K562 (cell line): ENCODE measurements around the gene DIRAS1. TPM values are rescaled to one million over a fixed set of nuclear protein-coding genes. Genes with fewer than 3 reads are reported as not detected.

Experiments
- ATAC-seq: fragments of 200-7000 bp; cut with Tn5 transposase; 3 replicates; pipeline ENCODE4 v1.9.1; 2020; ENCODE audit warnings: moderate library complexity
- BruUV-seq: library from RNA; stranded (reverse); fragments of 400-500 nt; replicated peaks from 2 replicates; lab custom pipeline; 2021; lab: Mats Ljungman, UMichigan
- CTCF ChIA-PET: fragments of 300-600 bp; formaldehyde crosslinking; extraction: SDS; loops from one replicate; lab custom pipeline; 2021; ENCODE audit warnings: low intra/inter-chr PET ratio; lab: Yijun Ruan, JAX
- POLR2A ChIA-PET: fragments of 300-600, 350-650 bp; sonication (Branson Sonifier 250); formaldehyde crosslinking; extraction: SDS; loops from one replicate; lab custom pipeline; 2021; ENCODE audit warnings: antibody characterized with exemption, inconsistent platforms; lab: Yijun Ruan, JAX
- DNase-seq, 4 experiments: peaks; one replicate each; pipeline versions ENCODE4 v3.0.0 to v3.0.0-alpha.2; 2011 to 2018; ENCODE audit warnings: low spot score in 3 of 4, mixed read lengths in 3 of 4; ENCODE audit errors: extremely low read depth in 1 of 4
- FAIRE-seq: peaks from 2 replicates; lab custom pipeline; 2011; peaks lifted over from hg19 to GRCh38; lab: Jason Lieb, UNC
- H2AFZ ChIP-seq: 2 replicates; pipeline ENCODE4 v1.6.0; 2011; ENCODE audit warnings: low read depth, low read length, control low read depth, inconsistent platforms
- H3K27ac ChIP-seq: fragments of 200-600 bp; 3 replicates; pipeline ENCODE4 v1.8.0; 2011; ENCODE audit warnings: low read depth, mild to moderate bottlenecking, control low read depth, inconsistent platforms, low read length, moderate library complexity, mixed read lengths; ENCODE audit errors: extremely low read depth
- H3K27me3 ChIP-seq, 2 experiments: fragments of 300-600 bp in 1 of 2; 2 replicates in 1 of 2; 3 replicates in 1 of 2; pipeline versions ENCODE4 v1.6.0 to v1.8.0; 2011; ENCODE audit warnings: inconsistent platforms in 2 of 2, low read length in 2 of 2, mild to moderate bottlenecking in 1 of 2, mixed read lengths in 1 of 2, moderate library complexity in 1 of 2; ENCODE audit not compliant: control insufficient read depth in 2 of 2, insufficient read depth in 2 of 2
- H3K36me3 ChIP-seq: fragments of 300-600 bp; 3 replicates; pipeline ENCODE4 v1.8.0; 2011; ENCODE audit warnings: mild to moderate bottlenecking, low read length, inconsistent platforms; ENCODE audit not compliant: control insufficient read depth, insufficient read depth
- H3K4me1 ChIP-seq, 2 experiments: fragments of 200-600 bp in 1 of 2; replicated peaks in 1 of 2; 2 replicates in 1 of 2; 3 replicates in 1 of 2; pipeline versions ENCODE4 v1.5.1 to v1.8.0; 2011; ENCODE audit warnings: inconsistent platforms in 2 of 2, low read length in 2 of 2, mild to moderate bottlenecking in 1 of 2, mixed read lengths in 1 of 2, moderate library complexity in 1 of 2; ENCODE audit not compliant: control insufficient read depth in 2 of 2, insufficient read depth in 2 of 2
- H3K4me2 ChIP-seq: 2 replicates; pipeline ENCODE4 v1.6.1; 2011; ENCODE audit warnings: low read length, control low read depth, inconsistent platforms, mixed read lengths; ENCODE audit not compliant: insufficient read depth
- H3K4me3 ChIP-seq: fragments of 200-600 bp; sonication (generic), shearing (Covaris generic); 2 replicates; pipeline ENCODE4 v1.5.1; 2016; ENCODE audit warnings: control low read depth, inconsistent platforms
- H3K79me2 ChIP-seq: fragments of 200-600 bp; 3 replicates; pipeline ENCODE4 v1.8.0; 2011; ENCODE audit warnings: low read length, inconsistent platforms; ENCODE audit not compliant: control insufficient read depth, insufficient read depth
- H3K9ac ChIP-seq, 2 experiments: 2 replicates each; pipeline versions ENCODE4 v1.6.0 to v1.6.1; 2011; ENCODE audit warnings: low read depth in 2 of 2, low read length in 2 of 2, control low read depth in 1 of 2, inconsistent platforms in 1 of 2, mild to moderate bottlenecking in 1 of 2, mixed read lengths in 1 of 2; ENCODE audit not compliant: insufficient read depth in 1 of 2
- H3K9me1 ChIP-seq: one replicate; pipeline ENCODE4 v1.6.0; 2011; ENCODE audit warnings: inconsistent platforms, mild to moderate bottlenecking, low read length, moderate library complexity; ENCODE audit not compliant: control insufficient read depth, insufficient read depth
- H3K9me3 ChIP-seq: replicated peaks from 2 replicates; pipeline ENCODE4 v1.5.1; 2011; ENCODE audit warnings: low read depth, low read length, inconsistent platforms; ENCODE audit not compliant: control insufficient read depth, insufficient read depth
- H4K20me1 ChIP-seq: replicated peaks from 2 replicates; pipeline ENCODE4 v1.6.1; 2011; ENCODE audit warnings: low read length, inconsistent platforms, mixed read lengths; ENCODE audit not compliant: control insufficient read depth, insufficient read depth
- DPF2 ChIP-seq: fragments of 450-650 bp; IDR thresholded peaks from 2 replicates; pipeline ENCODE4 v1.6.1; 2016
- GATAD2A ChIP-seq: fragments of 450-650 bp; IDR thresholded peaks from 2 replicates; pipeline ENCODE4 v1.6.1; 2017
- POLR2A ChIP-seq: fragments of 450-650 bp; conservative IDR thresholded peaks from 2 replicates; pipeline ENCODE4 v1.6.1; 2016
- RBBP5 ChIP-seq: fragments of 200-600 bp; sonication (generic); IDR thresholded peaks from 2 replicates; pipeline ENCODE4 v1.6.1; 2012; ENCODE audit warnings: borderline replicate concordance, mild to moderate bottlenecking, low read length, control low read depth, inconsistent platforms; ENCODE audit not compliant: insufficient read depth, poor library complexity, severe bottlenecking
- RBM17 ChIP-seq: fragments of 200-400 bp; formaldehyde crosslinking; IDR thresholded peaks from 2 replicates; pipeline ENCODE4 v1.6.1; 2017; ENCODE audit warnings: low read depth, mild to moderate bottlenecking, low read length, borderline replicate concordance
- SRSF3 ChIP-seq: fragments of 200-400 bp; formaldehyde crosslinking; IDR thresholded peaks from 2 replicates; pipeline ENCODE4 v1.6.1; 2016; ENCODE audit warnings: mild to moderate bottlenecking, low read length, moderate library complexity; ENCODE audit not compliant: insufficient read depth
- THAP12 ChIP-seq: fragments of 250-450 bp; sonication (Bioruptor Pico); IDR thresholded peaks from 2 replicates; pipeline ENCODE4 v1.9.0; 2021; ENCODE audit warnings: mild to moderate bottlenecking, inconsistent platforms
- VEZF1 ChIP-seq: fragments of 200-800 bp; sonication (Bioruptor generic); IDR thresholded peaks from 2 replicates; pipeline ENCODE4 v1.6.1; 2017; ENCODE audit warnings: missing genetic modification characterization, missing compliant biosample characterization
- ZBTB2 ChIP-seq: fragments of 450-650 bp; IDR thresholded peaks from 2 replicates; pipeline ENCODE4 v1.6.1; 2016; ENCODE audit warnings: antibody characterized with exemption
- ZNF311 ChIP-seq: fragments of 250-450 bp; sonication (Bioruptor Pico); IDR thresholded peaks from 2 replicates; pipeline ENCODE4 v1.4.0; 2020; ENCODE audit warnings: mild to moderate bottlenecking, moderate library complexity
- WGBS: fragments of 100-300 bp; shearing (Covaris generic); methylation state at CpG from one replicate; pipeline ENCODE4 v1.1.6; 2016; ENCODE audit warnings: low coverage, mixed read lengths; ENCODE audit not compliant: insufficient coverage; ENCODE audit errors: missing lambda C conversion rate; 5-methylcytosine and 5-hydroxymethylcytosine counted together
- in situ Hi-C: fragments of 300-500 bp; cut with MboI; formaldehyde crosslinking; loops from 4 replicates; pipeline ENCODE4 v1.15.0; 2018; ENCODE audit warnings: inconsistent platforms, mixed read lengths
- intact Hi-C: fragments of 100-400 bp; cut with micrococcal nuclease; formaldehyde crosslinking; loops from 2 replicates; pipeline ENCODE4 v1.14.2; 2022
- polyA plus RNA-seq, 8 experiments: library from polyadenylated mRNA; depleted of rRNA in 4 of 8; stranded (reverse) in 5 of 8; unstranded in 3 of 8; fragments of >200 nt; fragmentation: Nextera tagmentation in 2 of 8; fragmentation: Illumina TruSeq in 1 of 8; extraction: Ambion mirVana in 2 of 8; extraction: Trizol in 1 of 8; gene quantifications; 2 replicates each; pipeline versions ENCODE4 v1.2.1 to v1.2.3, GENCODE V29; 2011 to 2014; ENCODE audit warnings: inconsistent platforms in 1 of 8, missing spikeins in 1 of 8
- total RNA-seq, 7 experiments: library from RNA; depleted of rRNA in 6 of 7; stranded (reverse); fragments of >200 nt in 6 of 7; fragmentation: Illumina TruSeq in 2 of 7; extraction: Trizol in 2 of 7; gene quantifications; 2 replicates each; pipeline versions ENCODE4 v1.2.1 to v1.2.3, GENCODE V29; 2011 to 2021; ENCODE audit warnings: low replicate concordance in 1 of 7

The DIRAS1 gene
- total and polyA plus RNA-seq, 9 of the 15 experiments (the other 6 are each of a cell fraction or from before 2014, with no cell fraction given), result 0.11 to 12.0 (median 2.9) TPM

GRCh38 chr19:2686360-2686759 lies 34.8 kb downstream of the DIRAS1 start:
- no peak for FAIRE-seq
- 33% methylated on average over 17 of the region's 17 CpGs for WGBS
- DNase-seq, result no peak
- H3K27me3 ChIP-seq, result peaks cover 15 to 66% of the 10 kb centered on the region in 2 experiments
- no peak overlapping the region for H3K9ac ChIP-seq
- no peak overlapping the region for H2AFZ ChIP-seq
- CTCF ChIA-PET, result interaction anchor here (0.6 kb wide), 1 partner anchor 67 kb away, joined by 3 read pairs; no protein-coding TSS in a partner anchor
- H3K27ac ChIP-seq, result no peak overlapping the region
- POLR2A ChIA-PET, result no interaction called here
- BruUV-seq, result no TSS peak
- H3K9me3 ChIP-seq, result no peaks in the 10 kb centered on the region
- H4K20me1 ChIP-seq, result no peaks in the 10 kb centered on the region
- intact Hi-C loops (no loop called here), in situ Hi-C loops (no loop called here)
- H3K4me1 ChIP-seq, result peaks cover 0 to 9% of the 10 kb centered on the region in 2 experiments; a peak in 1 of 5 replicates
- no peaks in the 10 kb centered on the region for H3K79me2 ChIP-seq
- ATAC-seq, result no peak
- no peak overlapping the region for H3K4me3 ChIP-seq
- H3K4me2 ChIP-seq, result no peak overlapping the region
- no peaks in the 10 kb centered on the region for H3K36me3 ChIP-seq
- H3K9me1 ChIP-seq, result no peaks in the 10 kb centered on the region
- no peak for TF ChIP-seq THAP12
- TF ChIP-seq DPF2, result no peak
- no peak for TF ChIP-seq ZBTB2
- TF ChIP-seq SRSF3, result no peak
- TF ChIP-seq GATAD2A, result no peak
- TF ChIP-seq RBM17, result no peak
- TF ChIP-seq POLR2A, result no peak
- no peak for TF ChIP-seq VEZF1 (CRISPR knock-in tag)
- TF ChIP-seq ZNF311 (CRISPR knock-in tag), result no peak
- TF ChIP-seq RBBP5, result no peak
